ENCODE data around the gene CST6. TPM values are rescaled to one million over a fixed set of nuclear protein-coding genes. Genes with fewer than 3 reads are reported as not detected.

The CST6 gene
- total RNA-seq, 2 donors from 2014 or later, result not detected

GRCh38 chr11:66047541-66048365 lies 35.9 kb downstream of the CST6 start:
- TF ChIP-seq CTCF (IDR thresholded peaks at IDR 0.05), result no peak
- Histone ChIP-seq H3K27ac (no peak overlapping the region), H3K9ac (ENCODE audit: low read depth in 2 of 2, low read length in 2 of 2) (no peak overlapping the region), H3K9me3 (no peaks in the 10 kb centered on the region), H3K4me1 (peaks cover 5% of the 10 kb centered on the region), H3K27me3 (no peaks in the 10 kb centered on the region), H3K36me3 (no peaks in the 10 kb centered on the region), H3K4me3 (no peak overlapping the region)
- DNase-seq, result no peak
- intact Hi-C loops (cut with DNase I), result no loop called here

- Histone ChIP-seq H3K27me3 (no peaks in the 10 kb centered on the region), H3K4me1 (peaks cover 5% of the 10 kb centered on the region), H3K9me3 (no peaks in the 10 kb centered on the region), H3K36me3 (no peaks in the 10 kb centered on the region), H3K9ac (ENCODE audit: low read depth in 2 of 2, low read length in 2 of 2) (no peak within 1 kb of the TSS), H3K27ac (no peak within 1 kb of the TSS), H3K4me3 (no peak within 1 kb of the TSS)
- intact Hi-C loops (cut with DNase I), result no loop called here
- DNase-seq, result no peak
- no peak for TF ChIP-seq CTCF (IDR thresholded peaks at IDR 0.05)
Observed at GRCh38 chr11:66048547-66049323, 36.9 kb downstream of the CST6 start, which contains the start of gene GAL3ST3. GAL3ST3 (minus strand) TSS chr11:66049161; CDS start chr11:66045415, 3,746 bp downstream.

- no peaks in the 10 kb centered on the region for H3K9me3 ChIP-seq
- no peaks in the 10 kb centered on the region for H3K27me3 ChIP-seq
- no peak for TF ChIP-seq CTCF (IDR thresholded peaks at IDR 0.05)
- no peak overlapping the region for H3K27ac ChIP-seq
- peaks cover 9% of the 10 kb centered on the region for H3K36me3 ChIP-seq
- no peak for DNase-seq
- no peak overlapping the region for H3K4me3 ChIP-seq
- intact Hi-C loops (cut with DNase I), result no loop called here
- peaks cover 5% of the 10 kb centered on the region for H3K4me1 ChIP-seq
- peak overlapping the region in 1 of 2 donors; percentile 99 for H3K9ac ChIP-seq (ENCODE audit: low read depth in 2 of 2, low read length in 2 of 2)
Observed at GRCh38 chr11:66050581-66051231, 38.9 kb downstream of the CST6 start.

GRCh38 chr11:66051371-66051765 lies 39.6 kb downstream of the CST6 start:
- Histone ChIP-seq H3K9me3 (no peaks in the 10 kb centered on the region), H3K4me1 (peaks cover 5% of the 10 kb centered on the region), H3K36me3 (peaks cover 13% of the 10 kb centered on the region), H3K9ac (ENCODE audit: low read depth in 2 of 2, low read length in 2 of 2) (peak overlapping the region; percentile 84 to 99), H3K27ac (peak overlapping the region; percentile 95), H3K4me3 (peak overlapping the region; percentile 98), H3K27me3 (no peaks in the 10 kb centered on the region)
- no peak for TF ChIP-seq CTCF (IDR thresholded peaks at IDR 0.05)
- no peak for DNase-seq
- intact Hi-C loops (cut with DNase I), result no loop called here
